ENCODE results near the gene DCLK3.

Gene DCLK3

DNA sequence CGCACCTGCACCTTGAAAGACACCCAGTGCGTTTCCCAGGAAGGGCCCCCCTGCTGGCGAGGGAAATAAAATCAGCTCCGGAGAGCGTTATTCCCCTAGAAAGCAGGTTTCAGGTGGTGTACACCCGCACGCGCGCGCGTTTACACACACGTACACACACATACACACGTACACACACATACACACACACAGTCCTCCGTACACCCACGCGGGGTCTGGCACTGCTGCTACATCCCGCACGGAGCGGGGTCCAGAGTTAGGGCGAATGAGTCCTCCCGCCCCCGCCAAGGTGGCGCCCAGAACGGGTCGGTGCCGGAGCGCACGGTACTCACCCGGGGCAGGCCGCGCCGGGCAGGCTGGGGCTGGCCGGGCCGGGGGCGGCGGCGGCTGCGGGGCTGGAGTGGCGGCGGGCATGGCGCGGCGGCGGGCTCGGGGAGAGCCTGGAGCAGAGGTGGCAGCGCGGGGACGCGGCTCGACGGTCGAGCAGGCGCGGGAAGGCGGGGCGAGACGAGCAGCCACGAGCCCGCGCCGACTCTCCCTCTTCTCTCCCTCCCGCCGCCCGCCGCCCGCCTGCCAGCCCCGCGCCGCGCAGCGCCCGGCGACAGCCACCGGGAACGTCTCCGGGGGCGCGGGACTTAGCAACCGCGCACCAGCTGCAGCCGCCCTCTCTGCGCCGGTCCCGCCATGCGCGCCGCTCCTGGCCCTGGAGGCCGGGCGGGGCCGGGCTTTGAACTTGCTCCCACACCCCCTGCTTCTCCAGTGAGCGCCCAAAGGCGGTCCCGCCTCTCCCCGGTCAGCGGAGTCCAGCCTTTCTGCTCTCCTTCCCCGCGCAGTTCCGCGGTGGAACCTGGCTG lies at the start of gene DCLK3:
DCLK3 (minus strand) TSS at position 704 of the 854 bp plus-strand sequence; CDS start at position 414, 290 bp downstream.
- DNase-seq (ENCODE audit: low read depth in 2 of 3, low spot score in 2 of 3) = no peak

GRCh38 chr3:36813305-36813704 lies 49.0 kb upstream of the DCLK3 start:
- DNase-seq (ENCODE audit: low read depth in 2 of 3, low spot score in 2 of 3) = no peak

DNA sequence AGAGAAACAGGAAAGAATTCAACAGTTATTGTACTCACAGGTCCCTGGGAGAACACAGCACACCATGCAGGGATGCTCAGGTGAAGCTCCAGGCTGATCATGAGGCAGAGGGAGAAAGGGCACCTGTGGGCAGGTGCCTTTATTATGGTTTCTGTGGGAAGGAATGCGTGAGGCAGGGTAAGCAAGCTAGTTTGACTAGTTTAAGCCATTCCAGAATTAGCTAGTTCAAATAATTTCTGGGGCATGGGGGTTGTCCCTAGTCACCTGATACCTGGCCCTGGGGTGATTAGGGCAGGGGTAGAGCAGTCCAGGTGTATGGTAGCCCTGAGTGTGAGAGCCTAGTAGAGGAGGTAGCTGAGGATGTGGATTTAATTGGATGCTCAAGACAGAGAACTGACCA lies 47.9 kb upstream of the DCLK3 start:
- no peak for DNase-seq (ENCODE audit: low read depth in 2 of 3, low spot score in 2 of 3)

DNA sequence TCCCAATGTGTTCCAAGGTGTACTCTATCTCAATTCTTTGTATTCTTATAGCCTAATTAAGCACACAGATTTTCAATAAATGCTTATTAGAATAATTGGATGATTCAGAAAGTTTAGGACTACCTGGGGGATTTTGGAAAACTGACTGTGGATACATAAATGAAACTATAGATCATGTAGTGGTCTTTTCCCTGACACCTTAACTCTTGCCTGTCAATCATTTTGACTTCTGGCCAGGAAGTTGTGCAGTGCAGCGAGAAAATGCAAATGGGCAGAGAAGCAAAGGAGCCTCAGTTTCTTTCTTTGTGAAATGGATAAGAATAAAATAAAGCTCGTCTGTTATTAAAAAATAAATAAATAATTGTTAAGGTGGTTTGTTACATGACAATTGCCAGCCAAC lies 47.4 kb upstream of the DCLK3 start:
- no peak for DNase-seq (ENCODE audit: low read depth in 2 of 3, low spot score in 2 of 3)

- no peak for DNase-seq (ENCODE audit: low read depth in 2 of 3, low spot score in 2 of 3)
These were observed 40.1 kb upstream of the DCLK3 start for GRCh38 chr3:36804295-36805055.

GRCh38 chr3:36803091-36803791 lies 38.9 kb upstream of the DCLK3 start:
- no peak for DNase-seq (ENCODE audit: low read depth in 2 of 3, low spot score in 2 of 3)

DNA sequence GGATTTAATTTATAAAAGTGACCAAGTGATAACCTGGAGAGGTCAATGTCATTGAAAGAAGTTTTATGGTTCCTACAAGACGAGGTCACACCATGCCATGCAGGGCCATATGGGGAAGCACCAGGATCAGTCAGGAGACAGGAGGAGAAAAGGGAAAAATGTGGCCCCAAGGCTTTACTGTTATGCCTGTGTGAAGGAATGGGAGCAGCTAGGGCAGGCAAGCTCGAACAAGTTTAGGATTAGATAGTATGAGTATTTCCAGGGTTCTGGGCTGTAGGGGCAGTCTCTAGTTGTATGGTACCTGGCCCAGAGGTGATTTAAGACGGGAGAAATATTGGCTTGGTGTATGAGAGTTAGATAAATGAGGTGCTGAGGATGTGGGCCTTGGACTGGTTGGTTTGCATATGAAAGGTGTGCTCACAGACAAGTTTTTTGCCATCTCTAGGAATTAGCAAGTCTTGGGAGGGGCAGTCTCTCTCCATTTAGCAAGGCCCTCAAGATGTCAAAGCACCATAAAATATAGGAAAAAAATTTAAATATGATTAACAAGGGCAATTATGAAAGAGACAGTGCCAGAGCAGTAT lies 36.3 kb upstream of the DCLK3 start:
- no peak for DNase-seq (ENCODE audit: low read depth in 2 of 3, low spot score in 2 of 3)

- no peak for DNase-seq (ENCODE audit: low read depth in 2 of 3, low spot score in 2 of 3)
These were observed 32.5 kb upstream of the DCLK3 start for GRCh38 chr3:36796881-36797280.

DNA sequence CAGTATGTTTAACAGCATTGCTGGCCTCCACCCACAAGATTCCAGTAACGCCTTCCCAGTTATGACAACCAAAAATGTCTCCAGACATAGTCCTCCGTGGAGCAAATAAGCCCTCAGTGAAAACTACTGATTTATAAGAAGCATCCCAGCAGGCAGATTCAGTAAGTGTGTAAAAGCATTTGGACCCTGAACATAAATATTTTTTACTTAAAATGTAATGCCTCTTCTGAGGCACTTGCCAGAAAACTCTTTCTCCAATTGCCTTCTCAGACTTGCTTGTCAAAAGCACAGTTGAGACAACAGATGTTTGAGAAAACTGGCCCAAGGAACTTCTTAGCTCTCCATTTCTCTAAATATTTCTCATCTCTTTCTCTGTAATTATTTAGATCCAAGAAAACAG lies 31.8 kb upstream of the DCLK3 start:
- no peak for DNase-seq (ENCODE audit: low read depth in 2 of 3, low spot score in 2 of 3)

DNA sequence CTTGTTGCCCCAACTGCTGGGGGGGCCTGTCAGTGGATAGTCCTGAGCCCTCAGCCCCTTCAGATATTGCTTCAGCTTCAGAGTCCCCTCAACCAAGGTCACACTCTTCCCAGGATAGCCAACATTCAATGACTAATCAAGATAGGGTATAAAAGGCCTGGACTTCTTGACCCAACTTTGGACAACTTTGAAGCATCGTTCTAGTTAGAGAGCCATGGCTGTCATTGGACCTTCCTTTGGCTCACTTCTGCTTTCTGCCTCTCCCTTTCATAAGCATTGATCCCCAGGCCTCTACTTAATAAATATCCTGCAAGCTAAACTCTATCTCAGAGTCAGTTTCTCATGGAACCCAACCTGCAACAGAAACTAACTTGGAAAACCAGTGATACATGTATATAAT lies 31.3 kb upstream of the DCLK3 start:
- DNase-seq (ENCODE audit: low read depth in 2 of 3, low spot score in 2 of 3) = no peak

DNA sequence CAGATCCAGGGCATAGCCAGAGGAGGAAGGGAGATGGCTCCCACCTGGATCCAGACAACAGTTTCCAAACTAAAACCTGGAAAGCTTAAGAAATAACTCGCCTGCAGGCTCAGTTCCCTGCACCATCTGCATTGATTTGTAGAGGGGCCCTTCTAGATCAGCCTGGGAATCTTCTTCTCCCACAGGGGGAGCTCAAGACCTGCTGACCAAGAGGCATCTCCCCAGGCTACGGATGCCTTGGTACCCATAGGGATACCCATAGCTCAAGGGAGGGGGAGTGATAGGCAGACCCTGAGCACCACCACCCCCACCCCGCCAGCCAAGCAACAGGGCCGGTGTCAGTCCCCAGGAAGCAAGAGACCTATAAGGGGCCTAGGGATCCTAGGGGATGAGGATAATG lies 28.0 kb upstream of the DCLK3 start:
- no peak for DNase-seq (ENCODE audit: low read depth in 2 of 3, low spot score in 2 of 3)

DNA sequence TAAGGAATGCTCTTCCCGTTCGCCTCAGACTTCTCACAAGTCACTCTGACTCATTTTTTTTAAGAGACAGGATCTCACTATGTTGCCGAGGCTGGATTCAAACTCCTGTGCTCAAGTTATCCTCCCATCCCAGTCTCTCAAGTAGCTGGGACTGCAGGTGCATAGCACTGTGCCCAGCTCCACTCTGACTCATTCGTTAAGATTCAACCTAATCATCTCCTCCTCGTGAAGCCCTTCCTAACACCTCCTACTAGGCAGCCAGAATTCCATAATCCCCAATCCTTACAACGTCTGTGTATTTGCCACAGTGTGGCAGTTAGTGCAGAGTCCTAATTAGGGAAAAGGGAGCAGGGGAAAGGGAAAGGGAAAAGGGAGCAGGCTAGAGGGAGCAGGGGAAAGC lies 26.4 kb upstream of the DCLK3 start:
- no peak for DNase-seq (ENCODE audit: low read depth in 2 of 3, low spot score in 2 of 3)

GRCh38 chr3:36786921-36787890 lies 22.9 kb upstream of the DCLK3 start:
- DNase-seq (ENCODE audit: low read depth in 2 of 3, low spot score in 2 of 3) = no peak

DNA sequence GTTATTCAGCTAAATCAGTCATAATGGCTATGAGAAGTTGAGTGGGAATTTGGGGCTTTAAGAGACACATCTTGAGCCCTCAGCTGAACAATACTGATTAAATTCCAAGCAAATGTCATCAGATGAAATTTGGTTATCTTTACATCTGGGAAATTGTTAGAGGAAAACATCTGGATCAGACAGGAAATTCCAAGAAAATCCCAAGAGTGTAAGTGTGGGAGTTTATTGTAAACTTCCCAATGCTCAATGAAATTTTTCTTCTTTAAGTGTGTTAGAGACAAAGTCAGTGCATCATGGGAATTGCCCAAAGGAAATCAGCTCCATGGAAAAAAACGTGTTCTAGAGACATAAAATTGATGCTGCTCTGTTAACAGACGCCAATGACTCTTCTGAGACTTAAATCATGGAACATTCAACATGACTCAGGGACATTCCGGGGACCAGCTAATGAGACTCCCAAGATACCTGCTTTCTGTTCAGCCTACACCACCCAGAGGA lies 19.8 kb upstream of the DCLK3 start:
- DNase-seq (ENCODE audit: low read depth in 2 of 3, low spot score in 2 of 3) = no peak

GRCh38 chr3:36777424-36778218 lies 13.3 kb upstream of the DCLK3 start:
- DNase-seq (ENCODE audit: low read depth in 2 of 3, low spot score in 2 of 3) = no peak

DNA sequence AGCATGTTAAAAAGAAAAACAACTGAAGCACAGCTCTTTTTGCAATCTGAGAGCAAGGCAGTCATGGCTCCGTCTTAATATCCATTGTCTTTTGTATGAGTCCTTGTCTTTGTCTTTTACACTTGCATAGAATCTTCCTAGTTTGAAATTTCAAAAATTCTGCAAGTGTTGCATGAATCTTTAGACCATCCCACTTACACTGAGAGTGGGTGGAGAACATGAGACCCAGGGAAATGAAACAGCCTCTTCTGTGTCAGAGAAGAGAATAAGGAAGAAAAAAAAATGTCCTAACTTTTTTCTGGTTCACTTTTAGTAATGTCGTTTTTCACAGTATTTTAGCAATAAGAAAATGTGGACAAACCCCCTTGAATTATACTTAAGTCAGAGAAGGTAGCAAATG lies 12.1 kb upstream of the DCLK3 start:
- DNase-seq (ENCODE audit: low read depth in 2 of 3, low spot score in 2 of 3) = no peak

- no peak for DNase-seq (ENCODE audit: low read depth in 2 of 3, low spot score in 2 of 3)
These were observed 9.7 kb upstream of the DCLK3 start for GRCh38 chr3:36774052-36774451.

DNA sequence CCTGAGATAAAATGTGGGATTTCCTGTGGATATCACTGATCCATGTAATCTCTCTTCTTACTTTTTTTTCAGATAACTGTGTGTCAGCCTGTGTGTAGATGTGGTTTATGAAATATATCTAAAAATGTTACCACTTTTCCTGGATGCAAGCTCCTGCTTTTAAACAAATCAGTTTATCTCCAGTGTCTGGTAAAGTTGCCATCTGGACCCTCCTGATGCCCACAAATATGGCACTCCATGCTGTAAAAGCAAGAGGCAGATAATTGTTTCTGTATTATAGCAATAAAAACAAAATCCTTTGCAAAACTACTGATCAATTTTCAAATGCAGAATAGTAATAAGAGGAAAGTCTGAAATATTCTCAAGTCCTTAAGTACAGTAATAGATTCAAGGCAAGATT lies 7.6 kb upstream of the DCLK3 start:
- no peak for DNase-seq (ENCODE audit: low read depth in 2 of 3, low spot score in 2 of 3)

DNA sequence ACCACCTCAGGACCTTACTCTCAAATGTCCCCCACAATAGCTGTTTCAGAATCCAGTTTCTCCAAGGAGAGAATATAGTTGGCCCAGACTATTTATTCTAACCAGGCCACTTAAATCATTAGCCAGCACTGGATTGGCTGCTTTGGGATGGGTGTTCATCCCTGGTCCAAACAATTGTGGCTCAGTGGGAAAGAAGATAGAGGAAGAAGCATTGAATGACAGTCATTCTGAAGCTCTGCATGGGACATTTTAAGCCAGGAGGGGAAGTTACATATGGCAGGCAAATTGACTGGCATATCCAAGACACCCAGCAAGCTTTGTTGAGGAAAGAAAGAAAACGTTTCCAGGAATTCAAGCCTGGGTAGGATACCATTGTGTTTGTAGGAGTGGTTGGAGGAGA lies 5.6 kb upstream of the DCLK3 start:
- DNase-seq (ENCODE audit: low read depth in 2 of 3, low spot score in 2 of 3) = no peak
